NCI-H1930 (cell line): Measurements from ENCODE around the gene PTPRN2.

Experiments used
- DNase-seq, 2 experiments: peaks; one replicate each; lab custom pipeline; 2025; lab: John Stamatoyannopoulos, UW

The PTPRN2 gene

GRCh38 chr7:158252081-158252836 lies 335.4 kb downstream of the PTPRN2 start:
- DNase-seq: no peak

- DNase-seq: no peak
These were observed 336.3 kb downstream of the PTPRN2 start for GRCh38 chr7:158251061-158251965.

GRCh38 chr7:158249692-158250091 lies 337.9 kb downstream of the PTPRN2 start:
- no peak for DNase-seq

GRCh38 chr7:158248816-158249215 lies 338.8 kb downstream of the PTPRN2 start:
- no peak for DNase-seq

GRCh38 chr7:158247758-158248487 lies 339.7 kb downstream of the PTPRN2 start:
- DNase-seq: no peak

- DNase-seq: no peak
These were observed 340.5 kb downstream of the PTPRN2 start for GRCh38 chr7:158246960-158247673.

- DNase-seq: no peak
These were observed 341.2 kb downstream of the PTPRN2 start for GRCh38 chr7:158246272-158246959.

- no peak for DNase-seq
These were observed 341.9 kb downstream of the PTPRN2 start for GRCh38 chr7:158245724-158246041.

GRCh38 chr7:158244873-158245723 lies 342.5 kb downstream of the PTPRN2 start:
- DNase-seq: no peak

- DNase-seq: no peak
These were observed 343.2 kb downstream of the PTPRN2 start for GRCh38 chr7:158244430-158244829.

- DNase-seq: no peak
These were observed 345.7 kb downstream of the PTPRN2 start for GRCh38 chr7:158241919-158242318.

GRCh38 chr7:158240801-158241200 lies 346.8 kb downstream of the PTPRN2 start:
- no peak for DNase-seq

- no peak for DNase-seq
These were observed 348.2 kb downstream of the PTPRN2 start for GRCh38 chr7:158239290-158239981.

- no peak for DNase-seq
These were observed 348.9 kb downstream of the PTPRN2 start for GRCh38 chr7:158238616-158239289.

- DNase-seq: no peak
These were observed 349.8 kb downstream of the PTPRN2 start for GRCh38 chr7:158237672-158238335.

GRCh38 chr7:158236400-158236799 lies 351.2 kb downstream of the PTPRN2 start:
- DNase-seq: no peak

- DNase-seq: no peak
These were observed 351.8 kb downstream of the PTPRN2 start for GRCh38 chr7:158235862-158236261.

GRCh38 chr7:158229945-158230344 lies 357.7 kb downstream of the PTPRN2 start:
- no peak for DNase-seq

GRCh38 chr7:158228986-158229385 lies 358.6 kb downstream of the PTPRN2 start:
- no peak for DNase-seq
